Thoracic aorta (tissue), 2 donors: ENCODE data around the gene UNC45B. TPM values are rescaled to one million over a fixed set of nuclear protein-coding genes. Genes with fewer than 3 reads are reported as not detected.
"Not testable (repeated sequence)": the region's sequence is repeated elsewhere in the genome, so short reads cannot be mapped to it uniquely, and the experiment has no call there.

Experiments used
- ATAC-seq: fragments of 150-250 bp; one replicate; pipeline ENCODE4 v1.8.0; 2017; ENCODE audit warnings: low read depth; ENCODE audit not compliant: insufficient number of reproducible peaks, low FRiP score
- DNase-seq: peaks from one replicate; pipeline ENCODE4 v3.0.0-alpha.2; 2020; ENCODE audit warnings: low spot score
- H3K27ac ChIP-seq, 2 donors: fragments of 200-600 bp; sonication (generic); 1 replicate in 1 of 2; 2 replicates in 1 of 2; pipeline ENCODE4 v1.5.1; 2016; ENCODE audit warnings: mild to moderate bottlenecking in 2 of 2, moderate library complexity in 2 of 2
- H3K27me3 ChIP-seq: fragments of 200-600 bp; sonication (generic); replicated peaks from 2 replicates; pipeline ENCODE4 v1.6.0; 2016; ENCODE audit warnings: mild to moderate bottlenecking; ENCODE audit not compliant: insufficient read depth
- H3K36me3 ChIP-seq: fragments of 200-600 bp; sonication (generic); one replicate; pipeline ENCODE4 v1.5.1; 2016
- H3K4me1 ChIP-seq, 2 donors: fragments of 200-600 bp; sonication (generic); 1 replicate in 1 of 2; 2 replicates in 1 of 2; pipeline versions ENCODE4 v1.5.1 to v1.6.0; 2016; ENCODE audit warnings: low read depth in 2 of 2, mild to moderate bottlenecking in 1 of 2; ENCODE audit not compliant: control insufficient read depth in 1 of 2
- H3K4me3 ChIP-seq: fragments of 200-600 bp; sonication (generic); 2 replicates; pipeline ENCODE4 v1.5.1; 2016; ENCODE audit warnings: mild to moderate bottlenecking
- H3K9me3 ChIP-seq: fragments of 200-600 bp; sonication (generic); 2 replicates; pipeline ENCODE4 v1.5.1; 2016
- CTCF ChIP-seq: fragments of 200-600 bp; sonication (generic); IDR thresholded peaks from one replicate; pipeline ENCODE4 v1.5.1; 2019; ENCODE audit warnings: antibody characterized with exemption
- total RNA-seq, 2 donors: library from RNA; depleted of rRNA; stranded (reverse); fragments of >200 nt; gene quantifications; one replicate each; pipeline versions ENCODE4 v1.1.0 to v1.2.3, GENCODE V29; 2016

UNC45B gene
- total RNA-seq, 2 donors from 2014 or later: not detected

GRCh38 chr17:35149941-35150340, 2.3 kb downstream of the UNC45B start:
- DNase-seq (no peak), ATAC-seq (no peak)
- Histone ChIP-seq H3K27me3 (no peaks in the 10 kb centered on the region), H3K36me3 (no peaks in the 10 kb centered on the region), H3K27ac (no peak overlapping the region), H3K4me1 (no peaks in the 10 kb centered on the region), H3K9me3 (no peaks in the 10 kb centered on the region), H3K4me3 (no peak overlapping the region)
- no peak for TF ChIP-seq CTCF

DNA sequence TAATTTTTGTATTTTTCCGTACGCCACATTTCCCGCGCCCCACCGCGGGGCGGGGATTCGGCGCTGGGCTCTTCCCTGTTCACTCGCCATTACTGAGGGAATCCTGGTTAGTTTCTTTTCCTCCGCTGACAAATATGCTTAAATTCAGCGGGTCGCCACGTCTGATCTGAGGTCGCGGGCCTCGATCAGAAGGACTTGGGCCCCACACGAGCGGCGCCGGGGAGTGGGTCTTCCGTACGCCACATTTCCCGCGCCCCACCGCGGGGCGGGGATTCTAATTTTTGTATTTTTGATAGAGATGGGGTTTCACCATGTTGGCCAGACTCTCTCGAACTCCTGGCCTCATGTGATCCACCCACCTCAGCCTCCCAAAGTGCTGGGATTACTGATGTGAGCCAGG, 3.5 kb downstream of the UNC45B start:
- ATAC-seq, H3K27ac ChIP-seq, H3K27me3 ChIP-seq, H3K36me3 ChIP-seq, H3K9me3 ChIP-seq, H3K4me1 ChIP-seq, DNase-seq, H3K4me3 ChIP-seq: not testable (repeated sequence)

- TF ChIP-seq CTCF: no peak
- DNase-seq (no peak), ATAC-seq (no peak)
- Histone ChIP-seq H3K27ac (no peak overlapping the region), H3K4me3 (no peak overlapping the region), H3K9me3 (no peaks in the 10 kb centered on the region), H3K4me1 (no peaks in the 10 kb centered on the region), H3K27me3 (no peaks in the 10 kb centered on the region), H3K36me3 (no peaks in the 10 kb centered on the region)
Measured at GRCh38 chr17:35152421-35153140, 5.0 kb downstream of the UNC45B start.

DNA sequence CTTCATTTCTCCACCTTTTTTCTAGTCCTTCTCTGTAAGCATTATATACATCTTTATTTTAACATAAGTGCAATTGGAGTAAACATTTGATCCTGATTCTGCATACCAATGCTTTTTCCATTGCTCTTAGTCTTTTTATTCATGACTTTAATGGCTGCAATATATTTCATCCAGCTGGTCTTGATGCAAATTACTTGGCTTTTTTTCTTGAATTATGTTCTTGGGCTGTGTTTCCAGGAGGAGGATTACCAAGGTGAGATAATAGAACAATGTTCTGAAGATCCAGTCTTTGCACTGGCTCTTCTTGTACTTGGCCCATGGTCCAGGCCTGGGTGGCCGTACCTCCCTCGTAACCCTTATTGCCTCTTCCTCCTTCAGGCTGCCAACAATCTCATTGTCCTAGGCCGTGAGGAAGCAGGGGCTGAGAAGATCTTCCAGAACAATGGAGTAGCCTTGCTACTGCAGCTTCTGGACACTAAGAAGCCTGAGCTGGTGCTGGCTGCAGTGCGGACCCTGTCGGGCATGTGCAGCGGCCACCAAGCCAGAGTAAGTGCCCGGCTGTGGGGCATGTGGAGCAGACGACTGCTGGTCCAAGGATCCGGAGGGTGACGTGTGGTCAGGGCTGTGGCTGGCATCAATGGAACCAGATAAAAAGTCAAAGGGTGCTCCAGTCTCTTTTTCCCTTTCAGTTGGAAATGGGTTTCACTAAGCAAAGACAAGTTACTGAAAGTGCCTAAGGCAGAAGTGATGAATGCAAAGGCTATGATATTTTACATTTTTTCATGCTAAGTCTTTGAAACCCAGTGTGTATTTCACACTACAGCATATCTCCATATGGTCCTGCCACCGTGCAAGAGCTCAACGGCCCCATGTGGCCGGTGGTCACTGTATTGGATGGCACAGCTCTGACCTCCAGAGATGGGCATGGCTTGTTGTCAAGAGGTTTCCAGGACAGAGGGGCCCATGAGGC, 6.9 kb downstream of the UNC45B start:
- H3K9me3 ChIP-seq: no peaks in the 10 kb centered on the region
- DNase-seq: no peak
- H3K4me1 ChIP-seq: no peaks in the 10 kb centered on the region
- no peaks in the 10 kb centered on the region for H3K36me3 ChIP-seq
- no peaks in the 10 kb centered on the region for H3K27me3 ChIP-seq
- no peak overlapping the region for H3K27ac ChIP-seq
- no peak for ATAC-seq
- TF ChIP-seq CTCF: no peak
- no peak overlapping the region for H3K4me3 ChIP-seq

GRCh38 chr17:35155246-35155645, 7.6 kb downstream of the UNC45B start:
- no peaks in the 10 kb centered on the region for H3K36me3 ChIP-seq
- no peaks in the 10 kb centered on the region for H3K4me1 ChIP-seq
- DNase-seq: no peak
- no peaks in the 10 kb centered on the region for H3K9me3 ChIP-seq
- TF ChIP-seq CTCF: no peak
- no peaks in the 10 kb centered on the region for H3K27me3 ChIP-seq
- ATAC-seq: no peak
- no peak overlapping the region for H3K4me3 ChIP-seq
- H3K27ac ChIP-seq: no peak overlapping the region
